ENCODE measurements around the gene REG4. TPM values are rescaled to one million over a fixed set of nuclear protein-coding genes. Genes with fewer than 3 reads are reported as not detected.
A peak's percentile ranks its signal among the peaks of the same experiment; 100 is the strongest.

Gene REG4
- total and polyA plus RNA-seq, 2 of the 4 experiments (the other 2 are of a cell fraction): not detected

- Histone ChIP-seq H3K9me3 (ENCODE audit: control insufficient read depth, insufficient read depth, low read length) (no peaks in the 10 kb centered on the region), H3K18ac (ENCODE audit: low read depth, low read length) (no peak overlapping the region), H2BK20ac (ENCODE audit: low read depth, low read length) (no peak overlapping the region), H3K56ac (ENCODE audit: extremely low read depth, insufficient read depth, low read length) (no peak overlapping the region), H3K9me1 (ENCODE audit: insufficient read depth, low read length) (no peaks in the 10 kb centered on the region), H2BK5ac (ENCODE audit: low read depth, low read length, poor library complexity, severe bottlenecking) (no peak overlapping the region), H2BK120ac (ENCODE audit: low read depth, low read length) (no peak overlapping the region), H4K5ac (ENCODE audit: low read depth, low read length) (no peak overlapping the region), H4K91ac (ENCODE audit: insufficient read depth, low read depth, low read length) (no peak overlapping the region), H2BK15ac (ENCODE audit: low read depth, low read length) (no peak overlapping the region), H2AK9ac (replicated peaks; ENCODE audit: low read depth, low read length, poor library complexity) (no peak overlapping the region), H2AK5ac (ENCODE audit: low read depth, low read length) (peak overlapping the region; percentile 8; the same call in 1 of the 2 replicates), H3K4me3 (ENCODE audit: insufficient read depth, low read depth, low read length) (no peak overlapping the region), H3K14ac (replicated peaks; ENCODE audit: low read depth, low read length) (no peak overlapping the region), H4K8ac (ENCODE audit: low read depth in 2 of 2, low read length in 2 of 2) (no peak overlapping the region), H3K79me1 (ENCODE audit: low read depth in 1 of 2, low read length in 2 of 2) (no peaks in the 10 kb centered on the region), H4K20me1 (ENCODE audit: insufficient read depth, low read length) (no peaks in the 10 kb centered on the region), H2AFZ (replicated peaks; ENCODE audit: low read length, poor library complexity) (no peak overlapping the region), H3K36me3 (ENCODE audit: control insufficient read depth, insufficient read depth, low read length) (no peaks in the 10 kb centered on the region), H3K27ac (ENCODE audit: insufficient read depth, low read length) (no peak overlapping the region), H3K27me3 (ENCODE audit: control insufficient read depth, insufficient read depth, low read length) (no peaks in the 10 kb centered on the region), H3K4me1 (ENCODE audit: control insufficient read depth, insufficient read depth, low read length) (peaks cover 5% of the 10 kb centered on the region; the same call in 1 of the 2 replicates), H3K23ac (ENCODE audit: low read depth, low read length) (no peak overlapping the region), H3K4ac (ENCODE audit: low read depth, low read length) (no peak overlapping the region), H3K4me2 (ENCODE audit: low read depth, low read length) (no peak overlapping the region), H3K9ac (ENCODE audit: low read depth, low read length) (no peak overlapping the region)
- in situ Hi-C loops (cut with MboI; ENCODE audit: low sequenced_read_pairs): no loop called here
- DNase-seq: no peak
- TF ChIP-seq CTCF (conservative IDR thresholded peaks at IDR 0.05; ENCODE audit: low read depth, low read length) (no peak), MAZ (IDR thresholded peaks at IDR 0.05; ENCODE audit: borderline replicate concordance, low read depth, low read length) (no peak), RCOR1 (IDR thresholded peaks at IDR 0.05; ENCODE audit: insufficient replicate concordance, low read length) (no peak), RAD21 (IDR thresholded peaks at IDR 0.05; ENCODE audit: low read length) (no peak), RFX5 (IDR thresholded peaks at IDR 0.05; ENCODE audit: low read depth, low read length) (no peak), CEBPB (IDR thresholded peaks at IDR 0.05; ENCODE audit: low read depth, low read length) (no peak), NFE2L2 (IDR thresholded peaks at IDR 0.05; ENCODE audit: low read depth, low read length) (no peak), FOS (IDR thresholded peaks at IDR 0.05; ENCODE audit: low read depth, low read length) (no peak), CHD1 (IDR thresholded peaks at IDR 0.05; ENCODE audit: low read depth, low read length) (no peak), MXI1 (IDR thresholded peaks at IDR 0.05; ENCODE audit: borderline replicate concordance, low read depth, low read length) (no peak), MAFK (IDR thresholded peaks at IDR 0.05; ENCODE audit: low read depth, low read length) (no peak), BHLHE40 (IDR thresholded peaks at IDR 0.05; ENCODE audit: low read depth, low read length) (no peak), SMC3 (IDR thresholded peaks at IDR 0.05; ENCODE audit: low read depth, low read length) (no peak), POLR2A (IDR thresholded peaks at IDR 0.05; ENCODE audit: low read depth, low read length) (no peak)
- TF ChIP-seq, protein P1, sequence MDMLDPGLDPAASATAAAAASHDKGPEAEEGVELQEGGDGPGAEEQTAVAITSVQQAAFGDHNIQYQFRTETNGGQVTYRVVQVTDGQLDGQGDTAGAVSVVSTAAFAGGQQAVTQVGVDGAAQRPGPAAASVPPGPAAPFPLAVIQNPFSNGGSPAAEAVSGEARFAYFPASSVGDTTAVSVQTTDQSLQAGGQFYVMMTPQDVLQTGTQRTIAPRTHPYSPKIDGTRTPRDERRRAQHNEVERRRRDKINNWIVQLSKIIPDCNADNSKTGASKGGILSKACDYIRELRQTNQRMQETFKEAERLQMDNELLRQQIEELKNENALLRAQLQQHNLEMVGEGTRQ (IDR thresholded peaks at IDR 0.05; ENCODE audit: low read depth, low read length): no peak
- TF ChIP-seq, protein P2, sequence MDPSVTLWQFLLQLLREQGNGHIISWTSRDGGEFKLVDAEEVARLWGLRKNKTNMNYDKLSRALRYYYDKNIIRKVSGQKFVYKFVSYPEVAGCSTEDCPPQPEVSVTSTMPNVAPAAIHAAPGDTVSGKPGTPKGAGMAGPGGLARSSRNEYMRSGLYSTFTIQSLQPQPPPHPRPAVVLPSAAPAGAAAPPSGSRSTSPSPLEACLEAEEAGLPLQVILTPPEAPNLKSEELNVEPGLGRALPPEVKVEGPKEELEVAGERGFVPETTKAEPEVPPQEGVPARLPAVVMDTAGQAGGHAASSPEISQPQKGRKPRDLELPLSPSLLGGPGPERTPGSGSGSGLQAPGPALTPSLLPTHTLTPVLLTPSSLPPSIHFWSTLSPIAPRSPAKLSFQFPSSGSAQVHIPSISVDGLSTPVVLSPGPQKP (IDR thresholded peaks at IDR 0.05; ENCODE audit: borderline replicate concordance, low read depth, low read length): no peak
- intact Hi-C loops (cut with micrococcal nuclease): no loop called here
- no TSS peak for BruUV-seq (replicated peaks)
- ChIA-PET CTCF (no interaction called here), POLR2A (ENCODE audit: unreplicated experiment) (no interaction called here)
- dilution Hi-C loops (cut with HindIII; ENCODE audit: low sequenced_read_pairs, unreplicated experiment): no loop called here
- ATAC-seq (ENCODE audit: low read depth): no peak
- 92% methylated on average over 6 of the region's 23 CpGs; no CpG with 5 or more reads in 1 of the 2 experiments for WGBS, 2 experiments (ENCODE audit: extremely low coverage in 2 of 2, insufficient read length in 1 of 2)
Observed at GRCh38 chr1:119853155-119853554, 41.9 kb upstream of the REG4 start.
